Measurements from ENCODE around the gene INVS. TPM values are rescaled to one million over a fixed set of nuclear protein-coding genes. Genes with fewer than 3 reads are reported as not detected.
"Not testable (repeated sequence)": the region's sequence is repeated elsewhere in the genome, so short reads cannot be mapped to it uniquely, and the experiment has no call there.

INVS gene
- total RNA-seq, 1 donor from 2014 or later, result 25.6 TPM

- no peak overlapping the region for H3K4me3 Mint-ChIP-seq
- no peak for TF ChIP-seq CTCF (conservative IDR thresholded peaks at IDR 0.05)
These were observed 28.7 kb upstream of the INVS start for GRCh38 chr9:100070104-100071041.

GRCh38 chr9:100071271-100071670 is 27.8 kb upstream of the INVS start:
- H3K27me3 Mint-ChIP-seq (ENCODE audit: low read depth), result no peaks in the 10 kb centered on the region
- H3K4me3 Mint-ChIP-seq, result no peak overlapping the region

More at GRCh38 chr9:100070104-100071041, 28.7 kb upstream of the INVS start:
- Mint-ChIP-seq H3K27me3 (ENCODE audit: low read depth) (no peaks in the 10 kb centered on the region), H3K9me3 (peaks cover 3% of the 10 kb centered on the region), H3K27ac (ENCODE audit: unreplicated experiment) (no peak overlapping the region), H3K36me3 (ENCODE audit: low read depth) (peaks cover 16% of the 10 kb centered on the region), H3K4me1 (peaks cover 5% of the 10 kb centered on the region)
- no peak for DNase-seq (ENCODE audit: low read depth, low spot score)

GRCh38 chr9:100072805-100073204 is 26.2 kb upstream of the INVS start:
- Mint-ChIP-seq H3K27me3 (ENCODE audit: low read depth) (no peaks in the 10 kb centered on the region), H3K36me3 (ENCODE audit: low read depth) (peaks cover 14% of the 10 kb centered on the region), H3K4me1 (peaks cover 5% of the 10 kb centered on the region), H3K9me3 (peaks cover 2% of the 10 kb centered on the region), H3K27ac (ENCODE audit: unreplicated experiment) (no peak overlapping the region), H3K4me3 (no peak overlapping the region)
- no peak for DNase-seq (ENCODE audit: low read depth, low spot score)
- TF ChIP-seq CTCF (conservative IDR thresholded peaks at IDR 0.05), result no peak

More at GRCh38 chr9:100071271-100071670, 27.8 kb upstream of the INVS start:
- H3K4me1 Mint-ChIP-seq, result peaks cover 5% of the 10 kb centered on the region
- no peak overlapping the region for H3K27ac Mint-ChIP-seq (ENCODE audit: unreplicated experiment)
- peaks cover 15% of the 10 kb centered on the region for H3K36me3 Mint-ChIP-seq (ENCODE audit: low read depth)
- no peak for DNase-seq (ENCODE audit: low read depth, low spot score)
- TF ChIP-seq CTCF (conservative IDR thresholded peaks at IDR 0.05), result no peak
- peaks cover 3% of the 10 kb centered on the region for H3K9me3 Mint-ChIP-seq

GRCh38 chr9:100074093-100074492 is 24.9 kb upstream of the INVS start:
- H3K27ac Mint-ChIP-seq (ENCODE audit: unreplicated experiment), result no peak overlapping the region
- no peak for DNase-seq (ENCODE audit: low read depth, low spot score)
- no peak overlapping the region for H3K4me3 Mint-ChIP-seq
- no peak for TF ChIP-seq CTCF (conservative IDR thresholded peaks at IDR 0.05)
- peaks cover 14% of the 10 kb centered on the region for H3K36me3 Mint-ChIP-seq (ENCODE audit: low read depth)
- H3K4me1 Mint-ChIP-seq, result peaks cover 5% of the 10 kb centered on the region
- H3K9me3 Mint-ChIP-seq, result peaks cover 2% of the 10 kb centered on the region
- no peaks in the 10 kb centered on the region for H3K27me3 Mint-ChIP-seq (ENCODE audit: low read depth)

- Mint-ChIP-seq H3K9me3 (peaks cover 2% of the 10 kb centered on the region), H3K4me1 (peaks cover 5% of the 10 kb centered on the region), H3K4me3 (no peak overlapping the region), H3K27me3 (ENCODE audit: low read depth) (no peaks in the 10 kb centered on the region), H3K36me3 (ENCODE audit: low read depth) (peaks cover 14% of the 10 kb centered on the region), H3K27ac (ENCODE audit: unreplicated experiment) (no peak overlapping the region)
- no peak for TF ChIP-seq CTCF (conservative IDR thresholded peaks at IDR 0.05)
- no peak for DNase-seq (ENCODE audit: low read depth, low spot score)
These were observed 24.1 kb upstream of the INVS start for GRCh38 chr9:100074989-100075388.

- H3K27ac Mint-ChIP-seq (ENCODE audit: unreplicated experiment); H3K36me3 Mint-ChIP-seq (ENCODE audit: low read depth); H3K4me3 Mint-ChIP-seq; DNase-seq (ENCODE audit: low read depth, low spot score); H3K9me3 Mint-ChIP-seq; H3K27me3 Mint-ChIP-seq (ENCODE audit: low read depth); H3K4me1 Mint-ChIP-seq: not testable (repeated sequence)
These were observed 22.8 kb upstream of the INVS start for GRCh38 chr9:100076256-100076655.

Data from neural crest cell (in vitro differentiated cells).